ENCODE measurements around the gene RGS7. TPM values are rescaled to one million over a fixed set of nuclear protein-coding genes. Genes with fewer than 3 reads are reported as not detected.

Gene RGS7
- total RNA-seq, 1 donor from 2014 or later: not detected

DNA sequence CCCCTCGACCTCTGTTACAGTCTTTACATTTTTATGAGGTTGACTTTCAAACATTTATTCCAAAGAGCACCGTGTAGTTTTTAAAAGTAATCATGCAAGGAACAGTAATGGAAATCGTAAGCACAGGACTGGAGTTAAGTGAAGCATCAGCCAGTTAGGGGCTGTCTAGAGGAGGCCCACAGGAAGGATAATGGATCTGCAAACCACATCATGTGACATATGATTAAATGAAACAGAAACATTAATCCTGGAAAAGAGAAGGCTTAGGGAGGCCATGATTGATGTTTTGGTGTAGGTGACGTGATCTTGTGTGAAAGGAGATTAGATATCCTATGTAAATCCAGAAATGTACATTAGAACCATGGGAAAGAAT lies 25.0 kb downstream of the RGS7 start:
- H3K9me3 ChIP-seq: no peaks in the 10 kb centered on the region
- no peaks in the 10 kb centered on the region for H3K27me3 ChIP-seq
- no peaks in the 10 kb centered on the region for H3K4me1 ChIP-seq
- intact Hi-C loops (cut with DNase I): no loop called here
- H3K27ac ChIP-seq: no peak overlapping the region
- TF ChIP-seq, protein P1, sequence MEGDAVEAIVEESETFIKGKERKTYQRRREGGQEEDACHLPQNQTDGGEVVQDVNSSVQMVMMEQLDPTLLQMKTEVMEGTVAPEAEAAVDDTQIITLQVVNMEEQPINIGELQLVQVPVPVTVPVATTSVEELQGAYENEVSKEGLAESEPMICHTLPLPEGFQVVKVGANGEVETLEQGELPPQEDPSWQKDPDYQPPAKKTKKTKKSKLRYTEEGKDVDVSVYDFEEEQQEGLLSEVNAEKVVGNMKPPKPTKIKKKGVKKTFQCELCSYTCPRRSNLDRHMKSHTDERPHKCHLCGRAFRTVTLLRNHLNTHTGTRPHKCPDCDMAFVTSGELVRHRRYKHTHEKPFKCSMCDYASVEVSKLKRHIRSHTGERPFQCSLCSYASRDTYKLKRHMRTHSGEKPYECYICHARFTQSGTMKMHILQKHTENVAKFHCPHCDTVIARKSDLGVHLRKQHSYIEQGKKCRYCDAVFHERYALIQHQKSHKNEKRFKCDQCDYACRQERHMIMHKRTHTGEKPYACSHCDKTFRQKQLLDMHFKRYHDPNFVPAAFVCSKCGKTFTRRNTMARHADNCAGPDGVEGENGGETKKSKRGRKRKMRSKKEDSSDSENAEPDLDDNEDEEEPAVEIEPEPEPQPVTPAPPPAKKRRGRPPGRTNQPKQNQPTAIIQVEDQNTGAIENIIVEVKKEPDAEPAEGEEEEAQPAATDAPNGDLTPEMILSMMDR (IDR thresholded peaks at IDR 0.05): no peak
- ATAC-seq: no peak
- no peak overlapping the region for H3K4me3 ChIP-seq
- no peak for DNase-seq
- H3K36me3 ChIP-seq: no peaks in the 10 kb centered on the region

DNA sequence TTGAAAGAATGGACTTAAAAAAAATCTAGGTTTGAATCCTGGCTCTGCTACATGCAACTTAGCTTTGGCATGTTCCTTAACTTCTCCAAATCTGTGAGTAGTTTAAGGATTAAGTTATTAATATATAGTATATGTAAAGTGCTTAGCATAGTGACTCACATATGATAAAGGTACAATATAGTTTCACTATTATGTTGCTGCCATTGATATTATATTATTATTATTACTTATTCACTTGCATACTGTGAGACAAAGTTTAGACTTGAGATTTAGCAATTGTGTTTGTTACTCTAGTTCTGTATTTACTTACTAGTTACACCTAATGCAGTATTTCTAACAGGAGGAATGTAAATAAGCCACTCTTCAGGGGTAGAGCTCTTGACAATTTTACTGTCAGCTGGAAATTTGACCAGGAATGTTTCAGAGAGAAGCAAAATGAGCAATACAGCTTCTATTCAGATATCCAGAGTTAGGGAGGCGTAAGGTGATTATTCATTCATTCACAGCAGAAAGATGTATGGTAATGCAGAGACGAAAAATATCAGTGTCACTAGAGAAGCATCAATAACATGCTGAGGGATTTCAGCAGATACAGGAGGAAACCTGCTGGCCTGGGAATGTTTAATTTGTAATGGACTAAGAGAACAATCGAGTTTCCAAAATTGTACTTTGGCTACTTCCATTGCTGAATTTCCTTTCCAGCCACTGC lies 25.5 kb downstream of the RGS7 start:
- Histone ChIP-seq H3K4me1 (no peaks in the 10 kb centered on the region), H3K27ac (no peak overlapping the region), H3K9me3 (no peaks in the 10 kb centered on the region), H3K4me3 (no peak overlapping the region), H3K36me3 (no peaks in the 10 kb centered on the region), H3K27me3 (no peaks in the 10 kb centered on the region)
- TF ChIP-seq, protein P1 (IDR thresholded peaks at IDR 0.05): no peak
- DNase-seq (no peak), ATAC-seq (no peak)
- intact Hi-C loops (cut with DNase I): no loop called here

DNA sequence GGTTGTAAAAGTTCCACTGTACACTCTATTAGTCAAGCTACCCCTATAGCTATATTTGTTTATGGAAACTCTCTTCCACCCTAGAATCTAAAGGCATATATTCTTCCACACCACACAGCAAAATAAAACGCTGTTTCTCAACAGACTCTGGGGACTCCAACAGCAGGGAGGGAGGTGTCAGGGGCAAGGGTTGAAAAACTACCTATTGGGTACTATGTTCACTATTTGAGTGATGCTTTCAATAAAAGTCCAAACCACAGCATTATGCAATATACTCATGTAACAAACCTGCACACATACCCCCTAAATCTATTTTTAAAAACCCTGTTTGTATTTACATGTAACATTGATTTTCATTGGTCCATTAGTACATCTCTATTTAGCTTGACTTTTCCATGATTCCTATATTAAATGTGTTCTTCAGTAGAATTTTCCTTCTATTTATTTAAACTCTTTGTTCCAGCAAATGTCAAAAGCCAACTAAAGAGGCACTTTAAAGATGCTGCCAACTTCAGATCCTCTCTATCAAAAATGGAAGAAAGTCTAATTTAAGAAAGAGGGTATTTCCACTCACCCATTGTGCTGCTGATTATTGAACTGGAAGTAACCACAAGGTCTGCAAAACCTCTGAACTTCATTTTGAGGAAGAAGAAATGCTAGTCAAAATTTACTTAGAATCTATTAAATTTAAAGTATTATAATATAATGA lies 26.2 kb downstream of the RGS7 start:
- Histone ChIP-seq H3K27ac (no peak overlapping the region), H3K36me3 (no peaks in the 10 kb centered on the region), H3K4me3 (no peak overlapping the region), H3K27me3 (no peaks in the 10 kb centered on the region), H3K4me1 (no peaks in the 10 kb centered on the region), H3K9me3 (no peaks in the 10 kb centered on the region)
- intact Hi-C loops (cut with DNase I): no loop called here
- no peak for DNase-seq
- ATAC-seq: no peak
- TF ChIP-seq, protein P1 (IDR thresholded peaks at IDR 0.05): no peak

DNA sequence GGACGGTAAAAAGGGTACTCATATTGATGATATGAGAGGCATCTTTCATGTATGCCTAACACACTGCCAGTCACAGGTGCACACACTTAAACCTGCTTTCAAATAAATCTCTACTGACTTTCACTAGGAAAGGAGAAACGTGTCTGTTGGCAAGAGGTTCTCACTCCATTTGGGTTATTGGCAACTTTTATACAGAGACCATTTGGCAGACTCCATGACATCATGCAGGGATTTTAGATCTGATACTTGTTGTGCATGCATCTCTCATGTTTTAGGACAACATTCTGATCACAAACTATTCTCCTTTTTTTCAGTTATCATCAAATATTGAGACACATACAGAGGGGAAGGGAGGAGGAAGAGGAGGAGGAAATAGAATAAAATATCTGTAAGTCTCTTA lies 31.5 kb downstream of the RGS7 start:
- Histone ChIP-seq H3K27me3 (no peaks in the 10 kb centered on the region), H3K9me3 (no peaks in the 10 kb centered on the region), H3K36me3 (no peaks in the 10 kb centered on the region), H3K27ac (no peak overlapping the region), H3K4me3 (no peak overlapping the region), H3K4me1 (no peaks in the 10 kb centered on the region)
- ATAC-seq (no peak), DNase-seq (no peak)
- TF ChIP-seq, protein P1 (IDR thresholded peaks at IDR 0.05): no peak
- intact Hi-C loops (cut with DNase I): no loop called here

DNA sequence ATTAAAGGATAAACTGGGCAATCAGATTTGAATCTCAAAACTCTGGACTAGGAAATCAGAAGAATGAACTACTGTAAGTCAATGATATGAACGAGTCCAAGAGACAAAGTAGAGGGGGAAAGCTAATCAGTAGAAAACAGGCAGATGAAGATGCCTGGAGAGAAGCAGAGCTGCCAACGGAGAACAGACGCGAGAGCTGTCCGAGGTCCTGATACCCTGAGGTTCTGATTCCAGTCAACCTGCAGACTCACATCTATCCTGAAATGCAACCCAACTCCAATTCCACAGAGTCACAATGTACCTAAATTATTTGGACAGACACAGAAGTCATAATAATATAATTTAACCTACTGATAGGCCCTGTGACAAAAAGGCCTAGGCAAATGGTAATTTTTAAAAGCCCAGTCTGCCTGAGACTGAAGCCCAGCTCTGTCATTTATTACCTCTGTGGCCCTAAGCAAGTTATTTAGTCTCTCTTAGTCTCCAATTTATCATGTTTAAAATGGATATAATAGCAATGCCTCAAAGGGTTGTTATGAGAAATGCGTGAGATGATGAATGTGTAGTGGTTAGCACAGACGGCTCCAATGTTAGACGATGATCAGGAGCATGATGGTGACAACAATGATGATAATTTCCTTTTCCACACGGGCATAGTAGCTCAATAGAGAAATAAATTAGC lies 33.4 kb downstream of the RGS7 start:
- no peak overlapping the region for H3K4me3 ChIP-seq
- H3K9me3 ChIP-seq: no peaks in the 10 kb centered on the region
- H3K36me3 ChIP-seq: no peaks in the 10 kb centered on the region
- H3K27me3 ChIP-seq: no peaks in the 10 kb centered on the region
- intact Hi-C loops (cut with DNase I): no loop called here
- DNase-seq: no peak
- no peaks in the 10 kb centered on the region for H3K4me1 ChIP-seq
- no peak overlapping the region for H3K27ac ChIP-seq
- no peak for ATAC-seq
- TF ChIP-seq, protein P1 (IDR thresholded peaks at IDR 0.05): no peak

Measured in upper lobe of right lung (tissue), 1 donor.